ENCODE data around the gene APOO.

DNA sequence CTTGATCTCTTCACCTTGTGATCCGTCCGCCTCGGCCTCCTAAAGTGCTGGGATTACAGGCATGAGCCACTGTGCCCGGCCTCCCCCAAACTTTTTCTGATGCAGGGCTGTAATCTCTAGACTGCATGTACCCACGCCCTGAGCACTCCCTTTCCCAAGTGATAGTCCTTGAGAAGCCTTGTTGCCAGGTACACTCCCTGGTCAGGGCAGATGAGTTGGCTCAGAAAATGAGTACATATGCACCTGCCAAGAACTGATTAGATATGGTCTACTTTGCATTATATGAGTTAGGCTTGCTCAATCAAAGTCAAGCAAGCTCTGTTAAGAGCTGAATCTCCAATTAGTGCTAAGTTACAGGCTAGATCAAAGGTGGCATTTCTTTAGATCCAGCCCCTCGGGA lies 20.3 kb downstream of the APOO start:
- TF ChIP-seq POLR2A (IDR thresholded peaks at IDR 0.05): no peak
- TF ChIP-seq, protein P1, sequence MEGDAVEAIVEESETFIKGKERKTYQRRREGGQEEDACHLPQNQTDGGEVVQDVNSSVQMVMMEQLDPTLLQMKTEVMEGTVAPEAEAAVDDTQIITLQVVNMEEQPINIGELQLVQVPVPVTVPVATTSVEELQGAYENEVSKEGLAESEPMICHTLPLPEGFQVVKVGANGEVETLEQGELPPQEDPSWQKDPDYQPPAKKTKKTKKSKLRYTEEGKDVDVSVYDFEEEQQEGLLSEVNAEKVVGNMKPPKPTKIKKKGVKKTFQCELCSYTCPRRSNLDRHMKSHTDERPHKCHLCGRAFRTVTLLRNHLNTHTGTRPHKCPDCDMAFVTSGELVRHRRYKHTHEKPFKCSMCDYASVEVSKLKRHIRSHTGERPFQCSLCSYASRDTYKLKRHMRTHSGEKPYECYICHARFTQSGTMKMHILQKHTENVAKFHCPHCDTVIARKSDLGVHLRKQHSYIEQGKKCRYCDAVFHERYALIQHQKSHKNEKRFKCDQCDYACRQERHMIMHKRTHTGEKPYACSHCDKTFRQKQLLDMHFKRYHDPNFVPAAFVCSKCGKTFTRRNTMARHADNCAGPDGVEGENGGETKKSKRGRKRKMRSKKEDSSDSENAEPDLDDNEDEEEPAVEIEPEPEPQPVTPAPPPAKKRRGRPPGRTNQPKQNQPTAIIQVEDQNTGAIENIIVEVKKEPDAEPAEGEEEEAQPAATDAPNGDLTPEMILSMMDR (IDR thresholded peaks at IDR 0.05): no peak
